HCT116 (cell line): Measurements from ENCODE around the gene C1orf21. TPM values are rescaled to one million over a fixed set of nuclear protein-coding genes. Genes with fewer than 3 reads are reported as not detected.

Source experiments
- ATAC-seq: fragments of 200-7000 bp; cut with Tn5 transposase; 2 replicates; pipeline ENCODE4 v1.9.1; 2020; ENCODE audit warnings: mild to moderate bottlenecking, moderate library complexity
- BruUV-seq: library from RNA; stranded (reverse); fragments of 400-500 nt; replicated peaks from 2 replicates; lab custom pipeline; 2021; lab: Mats Ljungman, UMichigan
- CTCF ChIA-PET: fragments of 300-600 bp; sonication (Branson Sonifier 250); formaldehyde crosslinking; loops from one replicate; lab custom pipeline; 2021; ENCODE audit warnings: antibody characterized with exemption; lab: Charles Lee
- POLR2A ChIA-PET: fragments of 300-600, 350-600 bp; sonication (Branson Sonifier 250); formaldehyde crosslinking; loops from one replicate; lab custom pipeline; 2021; ENCODE audit warnings: antibody characterized with exemption; lab: Charles Lee
- RAD21 ChIA-PET, 2 experiments: fragments of 300-600 bp; sonication (Branson Sonifier 250); formaldehyde crosslinking; loops; one replicate each; lab custom pipeline; 2023; ENCODE audit warnings: low total read pairs in 2 of 2; ENCODE audit not compliant: uncharacterized antibody in 2 of 2, unreplicated experiment in 2 of 2, low non-redundant PET in 1 of 2; lab: Charles Lee
- DNase-seq: peaks from one replicate; pipeline ENCODE4 v3.0.0-alpha.2; 2010; ENCODE audit warnings: low read depth, low spot score
- H2AFZ ChIP-seq: fragments of 200-600 bp; shearing (Covaris generic), sonication (generic); 2 replicates; pipeline ENCODE4 v1.6.1; 2017; ENCODE audit warnings: low read depth, mixed run types, mixed read lengths, antibody characterized with exemption, low read length; ENCODE audit not compliant: poor library complexity, severe bottlenecking
- H3K27ac ChIP-seq: 2 replicates; pipeline ENCODE4 v1.5.1; 2012; ENCODE audit warnings: low read depth, low read length
- H3K27me3 ChIP-seq: fragments of 200-600 bp; sonication (generic); 2 replicates; pipeline ENCODE4 v1.6.1; 2016; ENCODE audit warnings: mixed run types, low read length, mixed read lengths; ENCODE audit not compliant: insufficient read depth
- H3K36me3 ChIP-seq, 2 experiments: fragments of 200-500 bp in 1 of 2; fragments of 200-600 bp in 1 of 2; sonication (Bioruptor generic) in 1 of 2; sonication (generic) in 1 of 2; 2 replicates each; pipeline versions ENCODE4 v1.5.1 to v1.6.1; 2014 to 2016; ENCODE audit warnings: low read length in 2 of 2, inconsistent platforms in 1 of 2, mixed read lengths in 1 of 2, mixed run types in 1 of 2; ENCODE audit not compliant: insufficient read depth in 2 of 2, control insufficient read depth in 1 of 2
- H3K4me1 ChIP-seq, 2 experiments: fragments of 200-600 bp in 1 of 2; sonication (generic) in 1 of 2; 2 replicates each; pipeline versions ENCODE4 v1.5.1 to v1.6.1; 2012 to 2017; ENCODE audit warnings: low read length in 2 of 2, inconsistent platforms in 1 of 2, mild to moderate bottlenecking in 1 of 2, mixed read lengths in 1 of 2, mixed run types in 1 of 2, moderate library complexity in 1 of 2; ENCODE audit not compliant: insufficient read depth in 2 of 2, control insufficient read depth in 1 of 2
- H3K4me2 ChIP-seq: fragments of 200-600 bp; sonication (generic); 2 replicates; pipeline ENCODE4 v1.6.1; 2017; ENCODE audit warnings: mixed run types, low read length, mixed read lengths
- H3K4me3 ChIP-seq, 2 experiments: fragments of 200-600 bp in 1 of 2; sonication (generic) in 1 of 2; replicated peaks in 1 of 2; 2 replicates each; pipeline ENCODE4 v1.5.1; 2011 to 2016; ENCODE audit warnings: low read length in 2 of 2, control low read depth in 1 of 2, low read depth in 1 of 2, mild to moderate bottlenecking in 1 of 2, mixed read lengths in 1 of 2, mixed run types in 1 of 2
- H3K79me2 ChIP-seq: fragments of 200-600 bp; sonication (generic); 2 replicates; pipeline ENCODE4 v1.6.1; 2017; ENCODE audit warnings: mild to moderate bottlenecking, mixed run types, low read length, moderate library complexity, mixed read lengths; ENCODE audit not compliant: insufficient read depth
- H3K9ac ChIP-seq: fragments of 200-600 bp; sonication (generic); 2 replicates; pipeline ENCODE4 v1.6.1; 2016; ENCODE audit warnings: low read length, mixed read lengths
- H3K9me2 ChIP-seq: fragments of 200-600 bp; sonication (generic), shearing (Covaris generic); 2 replicates; pipeline ENCODE4 v1.6.1; 2017; ENCODE audit warnings: mixed run types, mild to moderate bottlenecking, moderate library complexity; ENCODE audit not compliant: insufficient read depth
- H3K9me3 ChIP-seq, 2 experiments: fragments of 200-500 bp in 1 of 2; fragments of 200-600 bp in 1 of 2; sonication (Bioruptor generic) in 1 of 2; sonication (generic) in 1 of 2; 2 replicates each; pipeline ENCODE4 v1.6.1; 2014 to 2017; ENCODE audit warnings: low read length in 2 of 2, mixed read lengths in 2 of 2, inconsistent platforms in 1 of 2, low read depth in 1 of 2, mild to moderate bottlenecking in 1 of 2, mixed run types in 1 of 2, moderate library complexity in 1 of 2; ENCODE audit not compliant: control insufficient read depth in 1 of 2, insufficient read depth in 1 of 2
- H4K20me1 ChIP-seq: fragments of 200-600 bp; sonication (generic), shearing (Covaris generic); 2 replicates; pipeline ENCODE4 v1.6.1; 2017; ENCODE audit warnings: mixed run types, mild to moderate bottlenecking, moderate library complexity; ENCODE audit not compliant: insufficient read depth
- CBX3 ChIP-seq: IDR thresholded peaks from 2 replicates; pipeline ENCODE4 v1.6.1; 2012; ENCODE audit warnings: low read depth
- CTCF ChIP-seq, 3 experiments: fragments of 200-600 bp in 1 of 3; sonication (generic) in 1 of 3; IDR thresholded peaks in 2 of 3; conservative IDR thresholded peaks in 1 of 3; 2 replicates each; pipeline ENCODE4 v1.5.1; 2012 to 2017; ENCODE audit warnings: low read depth in 2 of 3, low read length in 2 of 3, antibody characterized with exemption in 1 of 3, borderline replicate concordance in 1 of 3, control low read depth in 1 of 3, mild to moderate bottlenecking in 1 of 3, mixed read lengths in 1 of 3, mixed run types in 1 of 3, moderate library complexity in 1 of 3; ENCODE audit not compliant: insufficient read depth in 1 of 3
- EZH2phosphoT487 ChIP-seq: fragments of 200-600 bp; IDR thresholded peaks from 2 replicates; pipeline ENCODE4 v1.6.1; 2018; ENCODE audit warnings: antibody characterized with exemption, borderline replicate concordance
- FOSL1 ChIP-seq: IDR thresholded peaks from 2 replicates; pipeline ENCODE4 v1.6.1; 2012; ENCODE audit warnings: low read depth
- RAD21 ChIP-seq: IDR thresholded peaks from 2 replicates; pipeline ENCODE4 v1.6.1; 2012; ENCODE audit warnings: low read depth, mild to moderate bottlenecking
- SIN3A ChIP-seq: IDR thresholded peaks from 2 replicates; pipeline ENCODE4 v1.6.1; 2012; ENCODE audit warnings: low read depth
- SP1 ChIP-seq: IDR thresholded peaks from 2 replicates; pipeline ENCODE4 v1.6.1; 2012; ENCODE audit warnings: low read depth
- intact Hi-C: fragments of 100-400 bp; cut with micrococcal nuclease; formaldehyde crosslinking; loops from 2 replicates; pipeline ENCODE4 v1.10.0; 2022
- total RNA-seq: library from RNA; stranded (reverse); gene quantifications from one replicate; pipeline ENCODE4 v1.2.1, GENCODE V29; 2021; ENCODE audit not compliant: unreplicated experiment
- TF ChIP-seq, protein P1 (sequence below): IDR thresholded peaks from 2 replicates; pipeline ENCODE4 v1.6.1; 2012; ENCODE audit warnings: low read depth
- TF ChIP-seq, protein P2 (sequence below): IDR thresholded peaks from 2 replicates; pipeline ENCODE4 v1.6.1; 2012

The C1orf21 gene
- total RNA-seq, 1 experiment from 2014 or later: 8.9 TPM

DNA sequence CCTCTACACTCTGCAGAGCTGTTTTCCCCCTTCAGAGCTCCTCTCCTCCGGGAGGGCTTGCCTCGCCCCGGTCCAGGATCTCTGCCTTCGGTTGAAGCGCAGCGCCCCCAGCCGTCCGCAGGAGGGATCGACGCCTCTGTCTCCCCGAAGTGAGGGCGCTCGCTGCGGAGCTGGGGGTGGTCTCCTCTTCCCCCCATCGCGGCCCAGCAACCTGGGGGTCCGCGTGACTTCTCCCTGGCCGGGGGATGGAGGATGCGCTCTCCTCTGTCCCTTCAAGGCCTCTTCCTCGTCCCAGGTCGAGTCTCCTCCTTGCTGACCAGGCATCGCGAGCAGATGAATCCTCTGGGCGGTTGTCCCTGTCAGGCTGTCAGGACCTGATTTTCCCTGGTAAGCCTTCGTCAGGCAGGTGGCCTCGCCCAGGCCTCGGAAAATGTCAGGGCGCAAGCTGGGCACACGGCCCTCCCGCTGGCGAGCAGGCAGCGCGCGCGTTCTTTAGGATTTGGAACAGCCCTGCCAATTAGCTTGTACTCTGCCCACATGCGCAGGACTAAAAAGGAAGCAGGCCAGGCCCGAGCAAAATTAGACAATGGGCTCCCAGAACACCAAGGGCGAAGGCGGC lies 277.3 kb downstream of the C1orf21 start:
- BruUV-seq: no TSS peak
- peaks cover 0 to 6% of the 10 kb centered on the region in 2 experiments; a peak in 2 of 4 replicates for H3K4me1 ChIP-seq
- peak overlapping the region; percentile 70 for H3K4me2 ChIP-seq
- DNase-seq (peak; percentile 26), ATAC-seq (peak; percentile 98)
- RAD21 ChIA-PET: interaction anchor here (0.7 to 1.3 kb wide), 6 partner anchors 28 to 748 kb away, joined by 3 to 4 read pairs (median 4); no protein-coding TSS in a partner anchor
- H3K36me3 ChIP-seq: no peaks in the 10 kb centered on the region
- no peaks in the 10 kb centered on the region for H3K9me2 ChIP-seq
- peak overlapping the region; percentile 88 for H2AFZ ChIP-seq
- no peaks in the 10 kb centered on the region for H3K27me3 ChIP-seq
- peak; percentile 74 to 94 (median 88); a peak in 5 of 6 replicates for TF ChIP-seq CTCF (IDR thresholded peaks at IDR 0.05 in 2 of 3, conservative IDR thresholded peaks at IDR 0.05 in 1 of 3; ENCODE audit: borderline replicate concordance in 1 of 3, insufficient read depth in 1 of 3, low read depth in 2 of 3, low read length in 2 of 3)
- TF ChIP-seq, protein P1, sequence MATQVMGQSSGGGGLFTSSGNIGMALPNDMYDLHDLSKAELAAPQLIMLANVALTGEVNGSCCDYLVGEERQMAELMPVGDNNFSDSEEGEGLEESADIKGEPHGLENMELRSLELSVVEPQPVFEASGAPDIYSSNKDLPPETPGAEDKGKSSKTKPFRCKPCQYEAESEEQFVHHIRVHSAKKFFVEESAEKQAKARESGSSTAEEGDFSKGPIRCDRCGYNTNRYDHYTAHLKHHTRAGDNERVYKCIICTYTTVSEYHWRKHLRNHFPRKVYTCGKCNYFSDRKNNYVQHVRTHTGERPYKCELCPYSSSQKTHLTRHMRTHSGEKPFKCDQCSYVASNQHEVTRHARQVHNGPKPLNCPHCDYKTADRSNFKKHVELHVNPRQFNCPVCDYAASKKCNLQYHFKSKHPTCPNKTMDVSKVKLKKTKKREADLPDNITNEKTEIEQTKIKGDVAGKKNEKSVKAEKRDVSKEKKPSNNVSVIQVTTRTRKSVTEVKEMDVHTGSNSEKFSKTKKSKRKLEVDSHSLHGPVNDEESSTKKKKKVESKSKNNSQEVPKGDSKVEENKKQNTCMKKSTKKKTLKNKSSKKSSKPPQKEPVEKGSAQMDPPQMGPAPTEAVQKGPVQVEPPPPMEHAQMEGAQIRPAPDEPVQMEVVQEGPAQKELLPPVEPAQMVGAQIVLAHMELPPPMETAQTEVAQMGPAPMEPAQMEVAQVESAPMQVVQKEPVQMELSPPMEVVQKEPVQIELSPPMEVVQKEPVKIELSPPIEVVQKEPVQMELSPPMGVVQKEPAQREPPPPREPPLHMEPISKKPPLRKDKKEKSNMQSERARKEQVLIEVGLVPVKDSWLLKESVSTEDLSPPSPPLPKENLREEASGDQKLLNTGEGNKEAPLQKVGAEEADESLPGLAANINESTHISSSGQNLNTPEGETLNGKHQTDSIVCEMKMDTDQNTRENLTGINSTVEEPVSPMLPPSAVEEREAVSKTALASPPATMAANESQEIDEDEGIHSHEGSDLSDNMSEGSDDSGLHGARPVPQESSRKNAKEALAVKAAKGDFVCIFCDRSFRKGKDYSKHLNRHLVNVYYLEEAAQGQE: no peak
- no peak for TF ChIP-seq FOSL1
- TF ChIP-seq SIN3A: no peak
- no peak for TF ChIP-seq SP1
- no peak for TF ChIP-seq EZH2phosphoT487
- no peak for TF ChIP-seq CBX3
- TF ChIP-seq, protein P2, sequence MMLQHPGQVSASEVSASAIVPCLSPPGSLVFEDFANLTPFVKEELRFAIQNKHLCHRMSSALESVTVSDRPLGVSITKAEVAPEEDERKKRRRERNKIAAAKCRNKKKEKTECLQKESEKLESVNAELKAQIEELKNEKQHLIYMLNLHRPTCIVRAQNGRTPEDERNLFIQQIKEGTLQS: no peak
- peak; percentile 89 for TF ChIP-seq RAD21
- intact Hi-C loops: loop anchor here (1.0 to 10.0 kb wide), 3 partner anchors 442 to 749 kb away; no protein-coding TSS in a partner anchor
- no peak overlapping the region for H3K27ac ChIP-seq
- CTCF ChIA-PET: interaction anchor here (0.6 to 1.9 kb wide), 22 partner anchors 8 to 748 kb away, joined by 3 to 15 read pairs (median 4); partner anchors contain the start of gene C1orf21
- POLR2A ChIA-PET: no interaction called here
- H3K9me3 ChIP-seq: no peaks in the 10 kb centered on the region
- no peaks in the 10 kb centered on the region for H4K20me1 ChIP-seq
- no peaks in the 10 kb centered on the region for H3K79me2 ChIP-seq
- H3K9ac ChIP-seq: no peak overlapping the region
- peak overlapping the region; percentile 18 to 31 for H3K4me3 ChIP-seq
